H4 (cell line): Measurements from ENCODE around the gene PRM1. TPM values are rescaled to one million over a fixed set of nuclear protein-coding genes. Genes with fewer than 3 reads are reported as not detected.

Source experiments
- DNase-seq: peaks from one replicate; pipeline ENCODE4 v3.0.0-alpha.2; 2015; ENCODE audit warnings: low spot score
- total RNA-seq: library from RNA; depleted of rRNA; stranded (reverse); fragments of >200 nt; shearing (Covaris generic); gene quantifications from 2 replicates; pipeline ENCODE4 v1.2.3, GENCODE V29; 2014

The PRM1 gene
- total RNA-seq, 1 experiment from 2014 or later: not detected

GRCh38 chr16:11273721-11274324, 7.3 kb downstream of the PRM1 start:
- DNase-seq: no peak

GRCh38 chr16:11272921-11273720, 8.0 kb downstream of the PRM1 start, which contains the start of gene PRM3:
PRM3 (minus strand) TSS chr16:11273629; CDS start chr16:11273595, 34 bp downstream.
- DNase-seq: no peak

- DNase-seq: no peak
Observed at GRCh38 chr16:11272484-11272883, 8.6 kb downstream of the PRM1 start.

GRCh38 chr16:11271610-11272009, 9.5 kb downstream of the PRM1 start:
- no peak for DNase-seq

GRCh38 chr16:11270602-11271162, 10.4 kb downstream of the PRM1 start:
- DNase-seq: no peak

- DNase-seq: no peak
Observed at GRCh38 chr16:11268921-11269375, 12.2 kb downstream of the PRM1 start, which contains the start of gene TNP2. TNP2 (minus strand) TSS chr16:11269325; CDS start chr16:11269262, 63 bp downstream.

- no peak for DNase-seq
Observed at GRCh38 chr16:11265124-11265523, 16.0 kb downstream of the PRM1 start.

- DNase-seq: no peak
Observed at GRCh38 chr16:11264155-11264832, 16.8 kb downstream of the PRM1 start.

GRCh38 chr16:11263737-11264136, 17.4 kb downstream of the PRM1 start:
- no peak for DNase-seq

- no peak for DNase-seq
Observed at GRCh38 chr16:11262915-11263314, 18.2 kb downstream of the PRM1 start.

- no peak for DNase-seq
Observed at GRCh38 chr16:11260596-11260966, 20.5 kb downstream of the PRM1 start.

- DNase-seq: no peak
Observed at GRCh38 chr16:11259655-11260595, 21.2 kb downstream of the PRM1 start.

GRCh38 chr16:11258553-11259492, 22.3 kb downstream of the PRM1 start:
- no peak for DNase-seq

GRCh38 chr16:11257131-11257938, 23.8 kb downstream of the PRM1 start:
- DNase-seq: peak; percentile 85

- no peak for DNase-seq
Observed at GRCh38 chr16:11256661-11257130, 24.4 kb downstream of the PRM1 start.

- peak; percentile 58 for DNase-seq
Observed at GRCh38 chr16:11255737-11256660, 25.1 kb downstream of the PRM1 start, which contains the start of gene SOCS1. SOCS1 (minus strand) TSS chr16:11256204; CDS start chr16:11255478, 726 bp downstream.

- no peak for DNase-seq
Observed at GRCh38 chr16:11254913-11255736, 26.0 kb downstream of the PRM1 start.
